Neural progenitor cell (in vitro differentiated cells): ENCODE results near the gene PPP1R27. TPM values are rescaled to one million over a fixed set of nuclear protein-coding genes. Genes with fewer than 3 reads are reported as not detected.

Experiments used
- DNase-seq: peaks from one replicate; pipeline ENCODE4 v3.0.0-alpha.2; 2016; ENCODE audit warnings: low spot score
- H2AFZ ChIP-seq: fragments of 200-600 bp; sonication (generic); replicated peaks from 2 replicates; pipeline ENCODE4 v1.6.1; 2016; ENCODE audit warnings: antibody characterized with exemption
- H3F3A ChIP-seq: fragments of 200-600 bp; sonication (generic); 2 replicates; pipeline ENCODE4 v1.6.1; 2016; ENCODE audit warnings: antibody characterized with exemption, low read depth
- H3K27ac ChIP-seq: fragments of 200-600 bp; sonication (generic); 2 replicates; pipeline ENCODE4 v1.5.1; 2016; ENCODE audit warnings: mild to moderate bottlenecking
- H3K27me3 ChIP-seq: fragments of 200-600 bp; sonication (generic); 2 replicates; pipeline ENCODE4 v1.6.1; 2016; ENCODE audit warnings: mild to moderate bottlenecking, moderate library complexity
- H3K36me3 ChIP-seq: fragments of 200-600 bp; sonication (generic); 2 replicates; pipeline ENCODE4 v1.5.1; 2016
- H3K4me1 ChIP-seq: fragments of 200-600 bp; sonication (generic); 2 replicates; pipeline ENCODE4 v1.6.1; 2016; ENCODE audit warnings: mixed run types
- H3K4me2 ChIP-seq: fragments of 200-600 bp; sonication (generic); 2 replicates; pipeline ENCODE4 v1.6.1; 2016
- H3K4me3 ChIP-seq: fragments of 200-600 bp; sonication (generic); 2 replicates; pipeline ENCODE4 v1.5.1; 2016
- H3K79me2 ChIP-seq: fragments of 200-600 bp; sonication (generic); 2 replicates; pipeline ENCODE4 v1.6.1; 2016; ENCODE audit warnings: low read depth
- H3K9ac ChIP-seq: fragments of 200-600 bp; sonication (generic); 2 replicates; pipeline ENCODE4 v1.6.1; 2016
- H3K9me3 ChIP-seq: fragments of 200-600 bp; sonication (generic); 2 replicates; pipeline ENCODE4 v1.5.1; 2016; ENCODE audit warnings: low read depth
- H4K20me1 ChIP-seq: fragments of 200-600 bp; sonication (generic); 2 replicates; pipeline ENCODE4 v1.6.1; 2016; ENCODE audit warnings: low read depth
- H3K27ac Mint-ChIP-seq: 3 replicates; pipeline ENCODE4 v1.8.0; 2021; ENCODE audit warnings: mixed read lengths
- H3K27me3 Mint-ChIP-seq: 2 replicates; pipeline ENCODE4 v1.8.0; 2022; ENCODE audit warnings: low read depth, mild to moderate bottlenecking, inconsistent platforms, moderate library complexity, mixed read lengths; ENCODE audit not compliant: insufficient read depth
- H3K36me3 Mint-ChIP-seq: 3 replicates; pipeline ENCODE4 v1.8.0; 2021; ENCODE audit warnings: mixed read lengths
- H3K4me1 Mint-ChIP-seq: 3 replicates; pipeline ENCODE4 v1.8.0; 2021; ENCODE audit warnings: mixed read lengths
- H3K4me3 Mint-ChIP-seq: 3 replicates; pipeline ENCODE4 v1.8.0; 2021; ENCODE audit warnings: mild to moderate bottlenecking, moderate library complexity, mixed read lengths
- H3K9me3 Mint-ChIP-seq: 3 replicates; pipeline ENCODE4 v1.8.0; 2020; ENCODE audit warnings: mixed read lengths
- CTCF ChIP-seq: fragments of 200-600 bp; sonication (generic); IDR thresholded peaks from 2 replicates; pipeline ENCODE4 v1.5.1; 2017; ENCODE audit warnings: antibody characterized with exemption, mild to moderate bottlenecking
- EZH2 ChIP-seq: fragments of 200-600 bp; sonication (generic); IDR thresholded peaks from 2 replicates; pipeline ENCODE4 v1.6.1; 2017; ENCODE audit warnings: antibody characterized with exemption, mild to moderate bottlenecking, moderate library complexity
- EZH2phosphoT487 ChIP-seq: fragments of 200-600 bp; sonication (generic); IDR thresholded peaks from 2 replicates; pipeline ENCODE4 v1.6.1; 2017; ENCODE audit warnings: antibody characterized with exemption
- total RNA-seq: library from RNA; depleted of rRNA; stranded (reverse); fragments of >200 nt; gene quantifications from 2 replicates; pipeline ENCODE4 v1.2.3, GENCODE V29; 2015; ENCODE audit warnings: low replicate concordance

PPP1R27 gene
- total RNA-seq, 1 donor from 2014 or later, result not detected

- Mint-ChIP-seq H3K4me1 (no peaks in the 10 kb centered on the region), H3K9me3 (no peaks in the 10 kb centered on the region), H3K27me3 (peaks cover 7% of the 10 kb centered on the region), H3K4me3 (peak overlapping the region; percentile 27), H3K36me3 (peaks cover 6% of the 10 kb centered on the region), H3K27ac (no peak overlapping the region)
- H3K27ac ChIP-seq, result no peak overlapping the region
- H2AFZ ChIP-seq, result no peak overlapping the region
- peaks cover 7% of the 10 kb centered on the region for H3F3A ChIP-seq
- no peaks in the 10 kb centered on the region for H3K27me3 ChIP-seq
- H3K79me2 ChIP-seq, result no peaks in the 10 kb centered on the region
- H4K20me1 ChIP-seq, result no peaks in the 10 kb centered on the region
- H3K4me3 ChIP-seq, result no peak overlapping the region
- no peak overlapping the region for H3K4me2 ChIP-seq
- no peak for TF ChIP-seq EZH2
- no peak for DNase-seq
- H3K9ac ChIP-seq, result no peak overlapping the region
- H3K36me3 ChIP-seq, result no peaks in the 10 kb centered on the region
- H3K4me1 ChIP-seq, result no peaks in the 10 kb centered on the region
- no peaks in the 10 kb centered on the region for H3K9me3 ChIP-seq
These were observed 8.1 kb upstream of the PPP1R27 start for GRCh38 chr17:81842725-81843504.

- no peak overlapping the region for H2AFZ ChIP-seq
- H3K4me3 Mint-ChIP-seq, result peak overlapping the region; percentile 27
- no peaks in the 10 kb centered on the region for H4K20me1 ChIP-seq
- TF ChIP-seq CTCF (no peak), EZH2 (no peak), EZH2phosphoT487 (no peak)
- H3K36me3 Mint-ChIP-seq, result peaks cover 6% of the 10 kb centered on the region
- H3K27ac ChIP-seq, result no peak overlapping the region
- H3K27me3 Mint-ChIP-seq, result peaks cover 7% of the 10 kb centered on the region
- no peak overlapping the region for H3K4me3 ChIP-seq
- no peak overlapping the region for H3K27ac Mint-ChIP-seq
- no peaks in the 10 kb centered on the region for H3K4me1 Mint-ChIP-seq
- H3K36me3 ChIP-seq, result no peaks in the 10 kb centered on the region
- H3F3A ChIP-seq, result peaks cover 11% of the 10 kb centered on the region
- H3K9me3 Mint-ChIP-seq, result no peaks in the 10 kb centered on the region
- no peaks in the 10 kb centered on the region for H3K9me3 ChIP-seq
- no peaks in the 10 kb centered on the region for H3K27me3 ChIP-seq
- no peaks in the 10 kb centered on the region for H3K4me1 ChIP-seq
- H3K4me2 ChIP-seq, result no peak overlapping the region
- H3K79me2 ChIP-seq, result no peaks in the 10 kb centered on the region
- no peak overlapping the region for H3K9ac ChIP-seq
- no peak for DNase-seq
These were observed 7.5 kb upstream of the PPP1R27 start for GRCh38 chr17:81842378-81842724.

GRCh38 chr17:81841866-81842265 lies 7.0 kb upstream of the PPP1R27 start:
- DNase-seq, result no peak
- H3K9me3 Mint-ChIP-seq, result no peaks in the 10 kb centered on the region
- H3K27ac Mint-ChIP-seq, result peak overlapping the region; percentile 42
- Histone ChIP-seq H3K4me1 (no peaks in the 10 kb centered on the region), H3K36me3 (no peaks in the 10 kb centered on the region), H3K79me2 (no peaks in the 10 kb centered on the region), H3K4me3 (no peak overlapping the region), H3K27me3 (no peaks in the 10 kb centered on the region), H3K27ac (peak overlapping the region; percentile 31), H3K9me3 (no peaks in the 10 kb centered on the region), H4K20me1 (no peaks in the 10 kb centered on the region), H2AFZ (no peak overlapping the region), H3K9ac (no peak overlapping the region), H3F3A (peaks cover 11% of the 10 kb centered on the region), H3K4me2 (no peak overlapping the region)
- H3K27me3 Mint-ChIP-seq, result peaks cover 7% of the 10 kb centered on the region
- TF ChIP-seq EZH2, result no peak
- TF ChIP-seq EZH2phosphoT487, result no peak
- no peak for TF ChIP-seq CTCF
- H3K36me3 Mint-ChIP-seq, result peaks cover 6% of the 10 kb centered on the region
- no peaks in the 10 kb centered on the region for H3K4me1 Mint-ChIP-seq
- no peak overlapping the region for H3K4me3 Mint-ChIP-seq
